Measurements from ENCODE around the gene POMGNT1. TPM values are rescaled to one million over a fixed set of nuclear protein-coding genes. Genes with fewer than 3 reads are reported as not detected.

Gene POMGNT1
- total and polyA plus RNA-seq, 10 of the 15 experiments (the other 5 are each of a cell fraction or from before 2014, with no cell fraction given), result 8.6 to 35.2 (median 29.5) TPM

DNA sequence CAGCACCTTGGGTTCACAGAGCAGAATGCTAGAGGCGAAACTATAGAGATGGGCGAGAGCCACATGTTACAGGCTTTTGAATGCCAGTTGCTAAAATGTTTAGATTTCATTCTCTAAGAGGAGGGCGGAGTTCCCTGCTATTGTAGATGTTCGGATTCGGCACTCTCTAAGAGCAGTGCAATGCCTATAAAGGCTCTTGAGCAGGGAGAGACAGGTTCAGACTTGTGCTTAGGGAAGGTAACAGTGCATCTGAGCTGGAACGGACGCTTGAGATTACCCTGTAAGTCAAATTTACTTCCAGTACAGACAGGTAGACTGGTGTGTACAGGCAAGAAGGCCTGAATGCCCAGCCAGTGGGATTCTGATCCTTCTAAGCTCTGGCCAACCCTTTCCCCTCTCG lies 20.2 kb upstream of the POMGNT1 start:
- in situ Hi-C loops (cut with MboI), result no loop called here
- WGBS (ENCODE audit: insufficient coverage, insufficient replicate concordance, low lambda C conversion rate, missing lambda C conversion rate), result 52% methylated on average over 8 of the region's 8 CpGs
- H3K4me2 ChIP-seq (ENCODE audit: control insufficient read depth, insufficient read depth), result no peak overlapping the region

More for the DNA sequence above, 20.2 kb upstream of the POMGNT1 start:
- Histone ChIP-seq H3K9me3 (replicated peaks; ENCODE audit: control insufficient read depth, insufficient read depth, low read length) (no peaks in the 10 kb centered on the region), H2AFZ (ENCODE audit: control insufficient read depth, low read depth, low read length) (no peak overlapping the region), H3K4me3 (no peak overlapping the region), H3K79me2 (ENCODE audit: control insufficient read depth, insufficient read depth, low read length) (no peaks in the 10 kb centered on the region), H3K4me1 (ENCODE audit: control insufficient read depth, insufficient read depth, low read length) (no peaks in the 10 kb centered on the region), H3K27ac (ENCODE audit: control insufficient read depth, insufficient read depth) (no peak overlapping the region), H3K27me3 (replicated peaks in 1 of 2; ENCODE audit: control insufficient read depth in 2 of 2, insufficient read depth in 2 of 2, low read length in 1 of 2) (no peaks in the 10 kb centered on the region), H3K9ac (ENCODE audit: control insufficient read depth, insufficient read depth, low read length) (no peak overlapping the region), H3K36me3 (ENCODE audit: control insufficient read depth in 2 of 2, insufficient read depth in 2 of 2, low read length in 1 of 2) (no peaks in the 10 kb centered on the region), H4K20me1 (ENCODE audit: control insufficient read depth, insufficient read depth) (no peaks in the 10 kb centered on the region)
- no peak for DNase-seq (ENCODE audit: low read depth, low spot score)
- TF ChIP-seq EZH2 (IDR thresholded peaks at IDR 0.05; ENCODE audit: borderline replicate concordance, control insufficient read depth, low read depth, low read length) (no peak), NFIC (IDR thresholded peaks at IDR 0.05; ENCODE audit: low read depth, low read length) (no peak), NKRF (conservative IDR thresholded peaks at IDR 0.05) (no peak), BACH1 (IDR thresholded peaks at IDR 0.05; ENCODE audit: borderline replicate concordance) (no peak), KLF5 (IDR thresholded peaks at IDR 0.05; ENCODE audit: partially characterized antibody) (no peak), ZSCAN29 (IDR thresholded peaks at IDR 0.05) (no peak), JUND (IDR thresholded peaks at IDR 0.05; ENCODE audit: low read depth, low read length) (no peak), ZNF274 (IDR thresholded peaks at IDR 0.05; ENCODE audit: insufficient read depth, insufficient read length) (no peak), CHD4 (IDR thresholded peaks at IDR 0.05) (no peak)
- TF ChIP-seq, protein P1, sequence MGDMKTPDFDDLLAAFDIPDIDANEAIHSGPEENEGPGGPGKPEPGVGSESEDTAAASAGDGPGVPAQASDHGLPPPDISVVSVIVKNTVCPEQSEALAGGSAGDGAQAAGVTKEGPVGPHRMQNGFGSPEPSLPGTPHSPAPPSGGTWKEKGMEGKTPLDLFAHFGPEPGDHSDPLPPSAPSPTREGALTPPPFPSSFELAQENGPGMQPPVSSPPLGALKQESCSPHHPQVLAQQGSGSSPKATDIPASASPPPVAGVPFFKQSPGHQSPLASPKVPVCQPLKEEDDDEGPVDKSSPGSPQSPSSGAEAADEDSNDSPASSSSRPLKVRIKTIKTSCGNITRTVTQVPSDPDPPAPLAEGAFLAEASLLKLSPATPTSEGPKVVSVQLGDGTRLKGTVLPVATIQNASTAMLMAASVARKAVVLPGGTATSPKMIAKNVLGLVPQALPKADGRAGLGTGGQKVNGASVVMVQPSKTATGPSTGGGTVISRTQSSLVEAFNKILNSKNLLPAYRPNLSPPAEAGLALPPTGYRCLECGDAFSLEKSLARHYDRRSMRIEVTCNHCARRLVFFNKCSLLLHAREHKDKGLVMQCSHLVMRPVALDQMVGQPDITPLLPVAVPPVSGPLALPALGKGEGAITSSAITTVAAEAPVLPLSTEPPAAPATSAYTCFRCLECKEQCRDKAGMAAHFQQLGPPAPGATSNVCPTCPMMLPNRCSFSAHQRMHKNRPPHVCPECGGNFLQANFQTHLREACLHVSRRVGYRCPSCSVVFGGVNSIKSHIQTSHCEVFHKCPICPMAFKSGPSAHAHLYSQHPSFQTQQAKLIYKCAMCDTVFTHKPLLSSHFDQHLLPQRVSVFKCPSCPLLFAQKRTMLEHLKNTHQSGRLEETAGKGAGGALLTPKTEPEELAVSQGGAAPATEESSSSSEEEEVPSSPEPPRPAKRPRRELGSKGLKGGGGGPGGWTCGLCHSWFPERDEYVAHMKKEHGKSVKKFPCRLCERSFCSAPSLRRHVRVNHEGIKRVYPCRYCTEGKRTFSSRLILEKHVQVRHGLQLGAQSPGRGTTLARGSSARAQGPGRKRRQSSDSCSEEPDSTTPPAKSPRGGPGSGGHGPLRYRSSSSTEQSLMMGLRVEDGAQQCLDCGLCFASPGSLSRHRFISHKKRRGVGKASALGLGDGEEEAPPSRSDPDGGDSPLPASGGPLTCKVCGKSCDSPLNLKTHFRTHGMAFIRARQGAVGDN (IDR thresholded peaks at IDR 0.05), result no peak
- TF ChIP-seq, protein P2, sequence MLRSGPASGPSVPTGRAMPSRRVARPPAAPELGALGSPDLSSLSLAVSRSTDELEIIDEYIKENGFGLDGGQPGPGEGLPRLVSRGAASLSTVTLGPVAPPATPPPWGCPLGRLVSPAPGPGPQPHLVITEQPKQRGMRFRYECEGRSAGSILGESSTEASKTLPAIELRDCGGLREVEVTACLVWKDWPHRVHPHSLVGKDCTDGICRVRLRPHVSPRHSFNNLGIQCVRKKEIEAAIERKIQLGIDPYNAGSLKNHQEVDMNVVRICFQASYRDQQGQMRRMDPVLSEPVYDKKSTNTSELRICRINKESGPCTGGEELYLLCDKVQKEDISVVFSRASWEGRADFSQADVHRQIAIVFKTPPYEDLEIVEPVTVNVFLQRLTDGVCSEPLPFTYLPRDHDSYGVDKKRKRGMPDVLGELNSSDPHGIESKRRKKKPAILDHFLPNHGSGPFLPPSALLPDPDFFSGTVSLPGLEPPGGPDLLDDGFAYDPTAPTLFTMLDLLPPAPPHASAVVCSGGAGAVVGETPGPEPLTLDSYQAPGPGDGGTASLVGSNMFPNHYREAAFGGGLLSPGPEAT (IDR thresholded peaks at IDR 0.05; ENCODE audit: low read depth), result no peak
- ChIA-PET CTCF (interaction anchor here (0.6 to 9.7 kb wide), 4 partner anchors 13 to 183 kb away, joined by 3 to 123 read pairs (median 18); no protein-coding TSS in a partner anchor), POLR2A (no interaction called here), RAD21 (ENCODE audit: unreplicated experiment) (no interaction called here), SMC1A (ENCODE audit: uncharacterized antibody, unreplicated experiment) (interaction anchor here (0.6 to 5.9 kb wide), 2 partner anchors 36 to 185 kb away, joined by 3 to 52 read pairs; no protein-coding TSS in a partner anchor)
- no TSS peak for BruUV-seq (replicated peaks)
- ATAC-seq, result no peak
- intact Hi-C loops (cut with micrococcal nuclease; ENCODE audit: unreplicated experiment), result no loop called here
- FAIRE-seq, result no peak
